Endothelial cell of umbilical vein (primary cell): ENCODE measurements around the gene RIOK1. TPM values are rescaled to one million over a fixed set of nuclear protein-coding genes. Genes with fewer than 3 reads are reported as not detected.

ENCODE experiments used
- BruUV-seq: library from RNA; stranded (reverse); fragments of 400-500 nt; replicated peaks from 2 replicates; lab custom pipeline; 2021; lab: Mats Ljungman, UMichigan
- CTCF ChIA-PET: fragments of 300-600, 350-600 bp; sonication (Branson Sonifier 250); formaldehyde crosslinking; loops from one replicate; lab custom pipeline; 2021; ENCODE audit warnings: antibody characterized with exemption, inconsistent platforms; lab: Charles Lee
- POLR2A ChIA-PET: fragments of 300-600, 350-600 bp; sonication (Branson Sonifier 250); formaldehyde crosslinking; loops from one replicate; lab custom pipeline; 2021; ENCODE audit warnings: antibody characterized with exemption, inconsistent platforms; lab: Charles Lee
- DNase-seq: peaks from one replicate; pipeline ENCODE4 v3.0.0-alpha.2; 2011; ENCODE audit warnings: low read depth, low spot score
- FAIRE-seq: peaks from 2 replicates; lab custom pipeline; 2011; peaks lifted over from hg19 to GRCh38; lab: Jason Lieb, UNC
- H2AFZ ChIP-seq: 2 replicates; pipeline ENCODE4 v1.6.0; 2012; ENCODE audit warnings: low read depth, low read length, control low read depth, inconsistent platforms
- H3K27ac ChIP-seq: 2 replicates; pipeline ENCODE4 v1.5.1; 2011; ENCODE audit warnings: low read depth, mild to moderate bottlenecking, control low read depth, low read length, moderate library complexity; ENCODE audit not compliant: insufficient read depth
- H3K27me3 ChIP-seq, 2 experiments: 2 replicates each; pipeline versions ENCODE4 v1.6.0 to v1.6.1; 2011; ENCODE audit warnings: low read length in 2 of 2, mixed read lengths in 1 of 2; ENCODE audit not compliant: control insufficient read depth in 2 of 2, insufficient read depth in 2 of 2
- H3K36me3 ChIP-seq, 2 experiments: 2 replicates in 1 of 2; 3 replicates in 1 of 2; pipeline ENCODE4 v1.5.1; 2011; ENCODE audit warnings: low read length in 2 of 2, mild to moderate bottlenecking in 1 of 2, moderate library complexity in 1 of 2; ENCODE audit not compliant: control insufficient read depth in 2 of 2, insufficient read depth in 2 of 2; ENCODE audit errors: extremely low read depth in 1 of 2
- H3K4me1 ChIP-seq: 3 replicates; pipeline ENCODE4 v1.5.1; 2011; ENCODE audit warnings: mild to moderate bottlenecking, low read length; ENCODE audit not compliant: control insufficient read depth, insufficient read depth; ENCODE audit errors: extremely low read depth
- H3K4me2 ChIP-seq: 2 replicates; pipeline ENCODE4 v1.6.1; 2011; ENCODE audit warnings: low read length, control low read depth, mixed read lengths; ENCODE audit not compliant: insufficient read depth
- H3K4me3 ChIP-seq, 3 experiments: fragments of 200-600 bp in 1 of 3; sonication (generic), shearing (Covaris generic) in 1 of 3; replicated peaks in 1 of 3; 2 replicates each; pipeline ENCODE4 v1.5.1; 2011 to 2016; ENCODE audit warnings: control low read depth in 3 of 3, low read length in 3 of 3, mild to moderate bottlenecking in 2 of 3, inconsistent platforms in 1 of 3, low read depth in 1 of 3, moderate library complexity in 1 of 3; ENCODE audit not compliant: insufficient read depth in 1 of 3
- H3K79me2 ChIP-seq: 2 replicates; pipeline ENCODE4 v1.6.0; 2012; ENCODE audit warnings: low read length, inconsistent platforms; ENCODE audit not compliant: control insufficient read depth, insufficient read depth
- H3K9ac ChIP-seq: replicated peaks from 2 replicates; pipeline ENCODE3; 2011; ENCODE audit warnings: low read length, control low read depth; ENCODE audit not compliant: insufficient read depth; ENCODE audit errors: extremely low read depth
- H3K9me1 ChIP-seq: replicated peaks from 3 replicates; pipeline ENCODE4 v1.6.0; 2011; ENCODE audit warnings: mild to moderate bottlenecking, low read length; ENCODE audit not compliant: control insufficient read depth, insufficient read depth; ENCODE audit errors: extremely low read depth
- H3K9me3 ChIP-seq: replicated peaks from 2 replicates; pipeline ENCODE4 v1.5.1; 2012; ENCODE audit warnings: low read length, inconsistent platforms; ENCODE audit not compliant: control insufficient read depth, insufficient read depth
- H4K20me1 ChIP-seq: replicated peaks from 2 replicates; pipeline ENCODE3; 2011; ENCODE audit warnings: mild to moderate bottlenecking, low read length; ENCODE audit not compliant: control insufficient read depth, insufficient read depth; ENCODE audit errors: extremely low read depth
- CTCF ChIP-seq, 2 donors: IDR thresholded peaks; 1 replicate in 1 of 2; 2 replicates in 1 of 2; pipeline ENCODE4 v1.5.1; 2011; ENCODE audit warnings: low read length in 2 of 2, mild to moderate bottlenecking in 2 of 2, moderate library complexity in 2 of 2, control low read depth in 1 of 2, inconsistent platforms in 1 of 2, low read depth in 1 of 2; ENCODE audit not compliant: insufficient read depth in 1 of 2; ENCODE audit errors: extremely low read depth in 1 of 2
- EZH2 ChIP-seq: IDR thresholded peaks from 2 replicates; pipeline ENCODE4 v1.6.1; 2012; ENCODE audit warnings: borderline replicate concordance, low read depth, mild to moderate bottlenecking, moderate library complexity, low read length, inconsistent platforms; ENCODE audit not compliant: severe bottlenecking
- FOS ChIP-seq: IDR thresholded peaks from 2 replicates; pipeline ENCODE4 v1.6.1; 2011; ENCODE audit warnings: mild to moderate bottlenecking, low read length, moderate library complexity, borderline replicate concordance; ENCODE audit not compliant: insufficient read depth
- GATA2 ChIP-seq: IDR thresholded peaks from 2 replicates; pipeline ENCODE4 v1.7.0; 2011; ENCODE audit warnings: low read depth, mild to moderate bottlenecking, moderate library complexity, mixed read lengths, low read length; ENCODE audit not compliant: insufficient read length, insufficient read depth
- JUN ChIP-seq: IDR thresholded peaks from 2 replicates; pipeline ENCODE4 v1.6.1; 2011; ENCODE audit warnings: borderline replicate concordance, low read depth; ENCODE audit not compliant: insufficient read length, insufficient read depth
- MAX ChIP-seq: IDR thresholded peaks from 2 replicates; pipeline ENCODE4 v1.6.1; 2011; ENCODE audit not compliant: insufficient read depth, insufficient read length
- MYC ChIP-seq: IDR thresholded peaks from one replicate; pipeline ENCODE4 v1.6.1; 2011; ENCODE audit warnings: mild to moderate bottlenecking, low read depth, low read length
- POLR2A ChIP-seq: IDR thresholded peaks from 2 replicates; pipeline ENCODE4 v1.6.1; 2012; ENCODE audit warnings: low read depth, mild to moderate bottlenecking, control low read depth, low read length
- POLR2AphosphoS5 ChIP-seq: IDR thresholded peaks from 2 replicates; pipeline ENCODE4 v1.6.1; 2012; ENCODE audit warnings: low read depth, mild to moderate bottlenecking, control low read depth, low read length, moderate library complexity; ENCODE audit not compliant: insufficient read depth
- dilution Hi-C: fragments of 300-500 bp; cut with MboI; formaldehyde crosslinking; loops from one replicate; pipeline ENCODE4 v1.15.0; 2019; ENCODE audit warnings: low sequenced_read_pairs; ENCODE audit not compliant: extremely low pct_ligation_motif_present
- intact Hi-C: fragments of 100-400 bp; cut with micrococcal nuclease; formaldehyde crosslinking; loops from one replicate; pipeline ENCODE4 v1.10.0; 2022
- polyA plus RNA-seq, 4 experiments: library from polyadenylated mRNA; depleted of rRNA in 3 of 4; stranded (reverse) in 3 of 4; unstranded in 1 of 4; fragments of >200 nt; gene quantifications; 2 replicates each; pipeline versions ENCODE4 v1.2.1 to v1.2.3, GENCODE V29; 2011 to 2012; ENCODE audit warnings: missing spikeins in 1 of 4
- total RNA-seq: library from RNA; stranded (reverse); gene quantifications from 2 replicates; pipeline ENCODE4 v1.2.3, GENCODE V29; 2021

RIOK1 gene
- total and polyA plus RNA-seq, 2 donors (not counting 3 experiments of a cell fraction or from before 2014, with no cell fraction given) = 9.2 to 21.4 TPM

GRCh38 chr6:7419065-7419464 is 29.5 kb downstream of the RIOK1 start:
- H2AFZ ChIP-seq = no peak overlapping the region
- TF ChIP-seq EZH2 = no peak
- TF ChIP-seq POLR2AphosphoS5 = no peak
- no peak for TF ChIP-seq FOS
- no peak for TF ChIP-seq POLR2A
- TF ChIP-seq JUN = no peak
- TF ChIP-seq MYC = no peak
- no peak for TF ChIP-seq MAX
- TF ChIP-seq CTCF (IDR thresholded peaks at IDR 0.05; ENCODE audit: extremely low read depth in 1 of 2, insufficient read depth in 1 of 2, low read depth in 1 of 2, low read length in 2 of 2) = no peak
- no peak for TF ChIP-seq GATA2
- intact Hi-C loops (loop anchor here (5.0 kb wide), 1 partner anchor 173 kb away; the partner anchor contains the start of gene SNRNP48), dilution Hi-C loops (no loop called here)
- no peak overlapping the region for H3K4me3 ChIP-seq
- H3K27ac ChIP-seq = no peak overlapping the region
- no peak overlapping the region for H3K4me2 ChIP-seq
- POLR2A ChIA-PET = no interaction called here
- no peaks in the 10 kb centered on the region for H3K9me1 ChIP-seq
- H3K79me2 ChIP-seq = no peaks in the 10 kb centered on the region
- no peaks in the 10 kb centered on the region for H3K27me3 ChIP-seq
- CTCF ChIA-PET = no interaction called here
- peaks cover 8 to 20% of the 10 kb centered on the region in 2 experiments for H3K36me3 ChIP-seq
- no peaks in the 10 kb centered on the region for H4K20me1 ChIP-seq
- FAIRE-seq = no peak
- no peaks in the 10 kb centered on the region for H3K4me1 ChIP-seq
- H3K9ac ChIP-seq = no peak overlapping the region
- H3K9me3 ChIP-seq = no peaks in the 10 kb centered on the region
- no peak for DNase-seq
- no TSS peak for BruUV-seq
